Naive thymus-derived CD4-positive, alpha-beta T cell (primary cell): ENCODE results near the gene NRXN2. TPM values are rescaled to one million over a fixed set of nuclear protein-coding genes. Genes with fewer than 3 reads are reported as not detected.
A peak's percentile ranks its signal among the peaks of the same experiment; 100 is the strongest.

ENCODE experiments used
- ATAC-seq: fragments of 150-1000 bp; cut with Tn5 transposase; 2 replicates; pipeline ENCODE4 v1.10.0; 2021; ENCODE audit warnings: mild to moderate bottlenecking, moderate library complexity
- CTCF ChIA-PET: fragments of 350-600 bp; sonication (Branson Sonifier 250); formaldehyde crosslinking; loops from one replicate; lab custom pipeline; 2021; ENCODE audit warnings: antibody characterized with exemption; lab: Charles Lee
- POLR2A ChIA-PET: fragments of 350-600 bp; sonication (Branson Sonifier 250); formaldehyde crosslinking; loops from one replicate; lab custom pipeline; 2021; ENCODE audit warnings: antibody characterized with exemption, inconsistent platforms; lab: Charles Lee
- DNase-seq, 9 donors: peaks; one replicate each; pipeline versions ENCODE4 v3.0.0 to v3.0.0-alpha.2; 2020 to 2022; ENCODE audit warnings: mixed read lengths in 1 of 9
- H3K27ac ChIP-seq: one replicate; pipeline ENCODE4 v1.7.0; 2013; ENCODE audit warnings: mild to moderate bottlenecking, low read depth, low read length, moderate library complexity
- H3K27me3 ChIP-seq, 2 donors: one replicate each; pipeline ENCODE4 v1.7.0; 2013; ENCODE audit warnings: low read length in 2 of 2, mild to moderate bottlenecking in 2 of 2, moderate library complexity in 2 of 2; ENCODE audit not compliant: control insufficient read depth in 2 of 2, insufficient read depth in 2 of 2
- H3K36me3 ChIP-seq, 3 experiments: 1 replicate in 2 of 3; 2 replicates in 1 of 3; pipeline ENCODE4 v1.7.0; 2013; ENCODE audit warnings: low read length in 3 of 3, mild to moderate bottlenecking in 3 of 3, moderate library complexity in 1 of 3; ENCODE audit not compliant: insufficient read depth in 3 of 3, control insufficient read depth in 2 of 3
- H3K4me1 ChIP-seq, 2 donors: one replicate each; pipeline ENCODE4 v1.7.0; 2013; ENCODE audit warnings: low read length in 2 of 2, mild to moderate bottlenecking in 2 of 2, moderate library complexity in 1 of 2; ENCODE audit not compliant: control insufficient read depth in 2 of 2, insufficient read depth in 2 of 2
- H3K4me3 ChIP-seq: 2 replicates; pipeline ENCODE4 v1.7.0; 2013; ENCODE audit warnings: mild to moderate bottlenecking, low read length
- H3K9me3 ChIP-seq, 3 experiments: 1 replicate in 2 of 3; 2 replicates in 1 of 3; pipeline ENCODE4 v1.7.0; 2013; ENCODE audit warnings: low read length in 3 of 3; ENCODE audit not compliant: control insufficient read depth in 2 of 3
- H3K27ac Mint-ChIP-seq, 9 donors: one replicate each; pipeline ENCODE4 v1.8.0; 2020 to 2022; ENCODE audit warnings: mixed read lengths in 9 of 9, mild to moderate bottlenecking in 8 of 9, moderate library complexity in 5 of 9, inconsistent platforms in 2 of 9
- H3K27me3 Mint-ChIP-seq, 5 donors: one replicate each; pipeline ENCODE4 v1.8.0; 2021 to 2022; ENCODE audit warnings: mixed read lengths in 5 of 5, mild to moderate bottlenecking in 1 of 5
- H3K36me3 Mint-ChIP-seq, 5 donors: one replicate each; pipeline ENCODE4 v1.8.0; 2020 to 2022; ENCODE audit warnings: mixed read lengths in 5 of 5, mild to moderate bottlenecking in 3 of 5, inconsistent platforms in 1 of 5
- H3K4me1 Mint-ChIP-seq, 7 donors: one replicate each; pipeline ENCODE4 v1.8.0; 2020 to 2022; ENCODE audit warnings: mixed read lengths in 7 of 7, mild to moderate bottlenecking in 3 of 7, inconsistent platforms in 1 of 7
- H3K4me3 Mint-ChIP-seq, 10 donors: one replicate each; pipeline ENCODE4 v1.8.0; 2020 to 2022; ENCODE audit warnings: mild to moderate bottlenecking in 10 of 10, mixed read lengths in 10 of 10, moderate library complexity in 6 of 10, inconsistent platforms in 2 of 10
- H3K9me3 Mint-ChIP-seq, 11 donors: one replicate each; pipeline ENCODE4 v1.8.0; 2020 to 2022; ENCODE audit warnings: mixed read lengths in 11 of 11, mild to moderate bottlenecking in 4 of 11, inconsistent platforms in 1 of 11, moderate library complexity in 1 of 11
- intact Hi-C, 2 donors: fragments of 100-400 bp; cut with micrococcal nuclease; formaldehyde crosslinking; loops; one replicate each; pipeline ENCODE4 v1.15.1; 2023
- polyA plus RNA-seq, 2 donors: library from polyadenylated mRNA; unstranded; fragments of 300-500 nt; fragmentation: Illumina TruSeq; gene quantifications; one replicate each; pipeline ENCODE4 v1.2.3, GENCODE V29; 2021
- total RNA-seq, 6 experiments: library from RNA in 5 of 6; stranded (reverse) in 5 of 6; gene quantifications; 1 replicate in 5 of 6; 2 replicates in 1 of 6; pipeline ENCODE4 v1.2.3 and lab custom pipeline; 2021 to 2026

NRXN2 gene
- total and polyA plus RNA-seq, 7 experiments from 2014 or later = 0.07 to 0.71 (median 0.27) TPM; not detected in 4

DNA sequence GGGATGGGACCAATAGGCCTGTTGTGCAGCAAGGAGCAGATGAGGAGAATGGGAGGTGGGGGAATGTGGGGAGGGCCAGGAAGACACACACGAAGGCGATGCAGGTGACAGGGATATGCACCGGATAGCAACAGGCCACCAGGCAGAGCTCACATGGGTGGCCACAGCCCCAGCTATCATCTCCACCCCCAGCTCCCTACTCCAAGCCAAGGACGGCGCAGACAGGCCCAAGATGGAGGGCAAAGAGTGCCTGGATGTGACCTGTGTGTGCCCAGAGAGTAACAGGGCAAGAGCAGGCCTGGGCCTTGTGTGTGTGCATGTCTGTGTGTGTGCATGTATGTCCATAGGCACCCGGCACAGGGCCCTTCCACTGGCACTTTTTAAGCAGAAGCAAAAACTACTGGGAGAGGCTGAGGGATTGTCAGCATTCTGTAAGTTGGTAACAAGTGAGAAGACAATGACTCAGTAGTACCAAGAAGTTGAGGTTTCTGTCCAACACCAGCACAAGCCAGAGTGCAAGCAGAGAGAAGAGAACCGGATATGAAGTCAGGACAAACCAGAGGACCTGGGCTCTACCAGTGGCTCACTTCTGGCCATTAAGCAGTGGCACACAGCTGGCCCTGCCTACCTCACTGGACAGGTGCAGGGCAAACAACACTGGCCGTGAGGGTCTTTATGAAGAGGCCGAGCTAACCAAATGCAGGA, 36.4 kb downstream of the NRXN2 start:
- H3K9me3 Mint-ChIP-seq = no peaks in the 10 kb centered on the region
- peaks cover 0 to 21% (median 2%) of the 10 kb centered on the region in 5 donors for H3K27me3 Mint-ChIP-seq
- DNase-seq = no peak
- H3K36me3 ChIP-seq = no peaks in the 10 kb centered on the region
- no peak overlapping the region for H3K4me3 ChIP-seq
- intact Hi-C loops = loop anchor here in 1 of 2 donors (5.0 kb wide), 1 partner anchor 326 kb away; the partner anchor contains the start of gene ARL2
- H3K27me3 ChIP-seq = no peaks in the 10 kb centered on the region
- H3K27ac ChIP-seq = no peak overlapping the region
- peaks cover 6 to 7% of the 10 kb centered on the region in 2 donors for H3K4me1 ChIP-seq
- ATAC-seq = no peak
- H3K4me1 Mint-ChIP-seq = peaks cover 0 to 18% (median 11%) of the 10 kb centered on the region in 7 donors
- H3K27ac Mint-ChIP-seq = no peak overlapping the region
- CTCF ChIA-PET = interaction anchor here (1.0 kb wide), 1 partner anchor 39 kb away, joined by 3 read pairs; no protein-coding TSS in a partner anchor
- H3K9me3 ChIP-seq = no peaks in the 10 kb centered on the region
- H3K36me3 Mint-ChIP-seq = no peaks in the 10 kb centered on the region
- POLR2A ChIA-PET = no interaction called here
- H3K4me3 Mint-ChIP-seq = no peak overlapping the region

DNA sequence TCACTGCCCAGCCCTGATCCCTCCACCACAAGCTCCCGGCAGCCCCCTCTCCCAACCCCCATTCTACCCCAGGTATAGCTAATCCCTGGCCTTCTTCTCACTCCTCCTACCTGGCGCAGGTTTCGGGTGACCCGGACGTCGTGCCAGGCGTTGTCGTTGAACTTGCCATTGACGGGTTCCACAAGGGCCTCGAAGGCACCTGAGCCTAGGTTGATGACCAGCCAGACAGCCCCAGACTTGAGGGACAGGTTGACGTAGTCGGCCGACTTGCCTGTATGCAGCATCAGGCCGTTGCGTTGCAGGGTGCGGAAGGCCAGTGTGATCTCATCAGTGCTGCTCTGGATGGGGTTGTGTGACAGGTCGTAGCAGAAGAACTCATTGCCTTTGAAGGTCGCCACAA, 37.5 kb downstream of the NRXN2 start:
- peaks cover 0 to 15% (median 0%) of the 10 kb centered on the region in 5 donors for H3K27me3 Mint-ChIP-seq
- ChIA-PET CTCF (interaction anchor here (0.6 kb wide), 1 partner anchor 33 kb away, joined by 3 read pairs; no protein-coding TSS in a partner anchor), POLR2A (no interaction called here)
- Histone ChIP-seq H3K27ac (no peak overlapping the region), H3K9me3 (no peaks in the 10 kb centered on the region), H3K36me3 (no peaks in the 10 kb centered on the region), H3K27me3 (no peaks in the 10 kb centered on the region), H3K4me3 (no peak overlapping the region), H3K4me1 (peaks cover 6 to 7% of the 10 kb centered on the region in 2 donors)
- H3K4me1 Mint-ChIP-seq = peaks cover 0 to 18% (median 11%) of the 10 kb centered on the region in 7 donors
- ATAC-seq (no peak), DNase-seq (no peak)
- intact Hi-C loops = loop anchor here in 1 of 2 donors (5.0 kb wide), 1 partner anchor 327 kb away; the partner anchor contains the start of gene ARL2
- H3K4me3 Mint-ChIP-seq = no peak overlapping the region
- H3K27ac Mint-ChIP-seq = no peak overlapping the region
- H3K9me3 Mint-ChIP-seq = no peaks in the 10 kb centered on the region
- no peaks in the 10 kb centered on the region for H3K36me3 Mint-ChIP-seq

DNA sequence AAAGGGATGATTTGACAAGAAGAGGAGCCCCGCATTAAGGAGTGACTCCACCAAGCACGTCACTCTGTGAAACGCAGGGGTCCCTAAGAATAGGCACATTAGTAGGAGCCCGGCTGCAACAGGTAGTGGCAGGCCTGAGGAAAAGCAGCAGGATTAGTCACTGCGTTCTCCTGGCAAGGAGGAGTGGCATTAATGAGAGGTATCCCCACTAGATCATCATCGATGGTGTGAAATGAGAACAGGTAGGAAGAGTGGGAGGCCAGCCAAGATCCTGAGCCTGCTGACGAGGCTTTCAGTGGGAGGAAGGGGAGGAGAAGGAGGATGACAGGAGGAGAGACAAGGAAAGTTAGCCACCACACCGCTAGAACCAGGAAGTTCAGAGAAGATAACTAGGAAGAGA, 38.6 kb downstream of the NRXN2 start:
- Histone ChIP-seq H3K9me3 (no peaks in the 10 kb centered on the region), H3K27ac (no peak overlapping the region), H3K4me1 (peaks cover 6 to 7% of the 10 kb centered on the region in 2 donors), H3K4me3 (no peak overlapping the region), H3K27me3 (no peaks in the 10 kb centered on the region), H3K36me3 (no peaks in the 10 kb centered on the region)
- Mint-ChIP-seq H3K27ac (peak overlapping the region in 2 of 9 donors; percentile 5 to 24), H3K4me1 (peaks cover 0 to 18% (median 11%) of the 10 kb centered on the region in 7 donors), H3K27me3 (peaks cover 0 to 22% (median 0%) of the 10 kb centered on the region in 5 donors), H3K4me3 (no peak overlapping the region), H3K36me3 (no peaks in the 10 kb centered on the region), H3K9me3 (no peaks in the 10 kb centered on the region)
- POLR2A ChIA-PET = no interaction called here
- ATAC-seq (no peak), DNase-seq (no peak)
- intact Hi-C loops = no loop called here
- CTCF ChIA-PET = no interaction called here

DNA sequence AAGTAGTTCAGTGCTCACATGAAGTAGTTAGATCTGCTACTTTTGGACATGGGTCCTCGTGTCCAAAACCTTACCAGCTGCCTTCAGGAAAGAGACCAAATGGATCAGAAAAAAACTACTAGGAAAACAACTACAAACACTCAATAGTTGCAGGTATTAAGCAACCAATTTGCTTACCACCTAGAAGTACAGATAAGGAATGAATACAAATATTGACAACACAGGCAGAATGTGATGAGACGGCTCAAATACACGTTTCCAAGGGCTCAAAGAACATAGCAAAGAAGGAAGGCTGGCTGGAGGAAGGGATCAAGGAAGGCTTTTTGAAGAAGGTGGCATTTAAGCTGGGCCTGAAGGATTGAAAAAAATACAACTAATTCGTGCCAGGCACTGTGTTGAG, 41.8 kb downstream of the NRXN2 start:
- Mint-ChIP-seq H3K9me3 (no peaks in the 10 kb centered on the region), H3K36me3 (no peaks in the 10 kb centered on the region), H3K27me3 (peaks cover 6 to 41% (median 13%) of the 10 kb centered on the region in 5 donors), H3K4me1 (peaks cover 0 to 2% (median 0%) of the 10 kb centered on the region in 7 donors), H3K4me3 (no peak overlapping the region), H3K27ac (no peak overlapping the region)
- ChIA-PET CTCF (no interaction called here), POLR2A (no interaction called here)
- DNase-seq (no peak), ATAC-seq (no peak)
- Histone ChIP-seq H3K4me3 (no peak overlapping the region), H3K4me1 (no peaks in the 10 kb centered on the region), H3K27me3 (no peaks in the 10 kb centered on the region), H3K27ac (no peak overlapping the region), H3K9me3 (no peaks in the 10 kb centered on the region), H3K36me3 (no peaks in the 10 kb centered on the region)
- intact Hi-C loops = no loop called here

DNA sequence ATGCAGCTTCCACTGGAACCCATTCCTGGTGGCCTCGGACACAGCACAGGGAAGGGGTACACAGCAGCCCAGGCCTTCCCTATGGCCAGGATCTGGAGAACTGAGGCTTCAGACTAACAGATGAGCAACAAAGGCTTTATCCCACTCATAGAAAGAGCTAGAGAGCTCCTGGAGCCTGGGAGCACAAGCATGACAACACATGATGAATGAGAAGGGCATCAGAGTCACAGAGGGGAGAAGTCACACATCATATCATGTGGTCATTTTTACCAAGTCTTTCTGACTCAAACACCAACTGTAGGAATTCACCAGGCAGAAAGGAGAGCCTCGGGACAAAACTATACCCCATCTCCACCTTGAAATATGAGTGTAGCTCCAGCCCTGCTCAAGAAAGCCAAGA, 43.2 kb downstream of the NRXN2 start:
- H3K27ac Mint-ChIP-seq = no peak overlapping the region
- POLR2A ChIA-PET = no interaction called here
- no peak overlapping the region for H3K4me3 Mint-ChIP-seq
- Histone ChIP-seq H3K4me3 (no peak overlapping the region), H3K27me3 (no peaks in the 10 kb centered on the region), H3K27ac (no peak overlapping the region), H3K36me3 (no peaks in the 10 kb centered on the region), H3K4me1 (no peaks in the 10 kb centered on the region), H3K9me3 (no peaks in the 10 kb centered on the region)
- H3K36me3 Mint-ChIP-seq = no peaks in the 10 kb centered on the region
- ATAC-seq (no peak), DNase-seq (no peak)
- peaks cover 0 to 6% (median 0%) of the 10 kb centered on the region in 7 donors for H3K4me1 Mint-ChIP-seq
- CTCF ChIA-PET = interaction anchor here (0.9 kb wide), 1 partner anchor 9 kb away, joined by 3 read pairs; no protein-coding TSS in a partner anchor
- H3K9me3 Mint-ChIP-seq = no peaks in the 10 kb centered on the region
- intact Hi-C loops = no loop called here
- H3K27me3 Mint-ChIP-seq = peaks cover 11 to 49% (median 19%) of the 10 kb centered on the region in 5 donors

DNA sequence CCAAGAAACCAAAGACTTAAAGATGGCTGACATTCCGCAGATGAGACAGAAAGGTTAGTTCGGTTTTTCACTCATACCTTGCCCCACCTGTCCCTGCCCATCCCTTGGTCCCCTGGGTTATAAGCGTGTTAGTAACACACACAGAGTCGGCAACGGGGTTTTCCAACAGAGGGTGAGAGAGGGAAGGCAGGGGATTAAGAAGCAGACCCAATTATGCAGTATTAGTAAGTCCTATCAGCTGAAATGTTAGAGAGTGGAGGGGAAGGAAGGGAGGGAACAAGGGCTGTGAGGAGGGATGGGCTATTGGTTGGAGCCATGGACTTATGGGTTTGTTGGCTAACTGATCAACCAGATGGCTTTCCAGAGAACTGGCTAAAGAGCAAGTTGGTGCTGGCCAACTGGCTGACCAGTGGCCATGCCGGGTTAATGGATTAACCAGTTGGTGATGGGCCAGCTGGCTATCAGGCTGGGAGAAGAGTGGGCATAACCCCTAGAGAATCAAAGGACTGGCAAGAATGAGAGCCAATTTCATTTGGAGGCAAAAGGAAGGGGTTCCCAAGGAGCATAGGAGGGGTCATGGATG, 45.5 kb downstream of the NRXN2 start:
- no peaks in the 10 kb centered on the region for H3K9me3 Mint-ChIP-seq
- no peaks in the 10 kb centered on the region for H3K4me1 ChIP-seq
- H3K27me3 ChIP-seq = no peaks in the 10 kb centered on the region
- peaks cover 0 to 6% (median 0%) of the 10 kb centered on the region in 7 donors for H3K4me1 Mint-ChIP-seq
- intact Hi-C loops = no loop called here
- DNase-seq = no peak
- ChIA-PET POLR2A (no interaction called here), CTCF (no interaction called here)
- ATAC-seq = no peak
- H3K4me3 ChIP-seq = no peak overlapping the region
- H3K27me3 Mint-ChIP-seq = peaks cover 11 to 54% (median 21%) of the 10 kb centered on the region in 5 donors
- no peaks in the 10 kb centered on the region for H3K36me3 ChIP-seq
- no peaks in the 10 kb centered on the region for H3K9me3 ChIP-seq
- no peak overlapping the region for H3K4me3 Mint-ChIP-seq
- no peaks in the 10 kb centered on the region for H3K36me3 Mint-ChIP-seq
- no peak overlapping the region for H3K27ac Mint-ChIP-seq
- no peak overlapping the region for H3K27ac ChIP-seq
